Measurements from ENCODE around the gene UTP4.

Gene UTP4

DNA sequence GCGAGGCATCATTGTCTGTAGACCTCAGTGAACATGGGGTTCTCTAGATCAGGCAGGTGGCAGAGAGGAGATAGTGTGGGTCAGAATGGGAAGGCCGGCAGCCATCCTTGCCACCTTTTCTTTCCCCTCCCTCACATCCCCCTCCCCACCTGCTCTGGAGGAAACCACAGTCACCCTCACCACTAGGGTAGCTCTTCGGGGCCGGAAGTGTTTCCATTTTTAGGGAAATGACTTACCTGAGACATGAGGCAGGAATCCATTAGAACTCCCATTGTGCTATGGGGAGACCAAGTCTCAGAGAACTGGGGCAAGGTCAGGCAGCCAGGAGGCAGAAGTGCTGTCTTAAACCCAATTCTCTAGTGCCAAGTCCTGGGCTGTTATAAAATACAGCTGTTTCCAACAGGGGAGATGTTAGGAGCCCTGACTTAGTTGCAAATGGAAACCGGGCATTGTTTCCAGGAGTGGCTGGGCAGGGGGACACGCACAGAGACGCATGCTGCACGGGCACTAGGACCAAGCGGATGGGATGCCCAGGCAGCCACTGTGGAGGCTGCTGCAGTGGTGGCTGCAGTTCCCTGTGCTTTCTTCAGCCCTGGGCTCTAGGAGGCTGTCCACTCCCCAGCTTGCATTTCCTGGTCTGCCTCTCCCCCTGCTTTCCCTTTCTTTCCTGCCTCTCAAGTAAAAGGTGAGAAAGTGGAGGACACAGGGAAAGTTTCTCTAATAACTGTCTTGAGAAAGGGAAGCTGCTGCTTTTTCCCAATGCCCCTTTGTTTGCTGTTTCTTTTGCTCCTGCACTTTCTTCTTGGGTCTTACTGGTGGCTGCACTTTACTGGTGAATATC, 24.2 kb upstream of the UTP4 start:
- peaks cover 63% of the 10 kb centered on the region for H3K27me3 ChIP-seq
- peaks cover 19 to 24% of the 10 kb centered on the region in 2 experiments for H3K4me1 ChIP-seq (ENCODE audit: control insufficient read depth in 1 of 2, insufficient read depth in 1 of 2, low read depth in 1 of 2, low read length in 1 of 2)
- TF ChIP-seq, protein P1, sequence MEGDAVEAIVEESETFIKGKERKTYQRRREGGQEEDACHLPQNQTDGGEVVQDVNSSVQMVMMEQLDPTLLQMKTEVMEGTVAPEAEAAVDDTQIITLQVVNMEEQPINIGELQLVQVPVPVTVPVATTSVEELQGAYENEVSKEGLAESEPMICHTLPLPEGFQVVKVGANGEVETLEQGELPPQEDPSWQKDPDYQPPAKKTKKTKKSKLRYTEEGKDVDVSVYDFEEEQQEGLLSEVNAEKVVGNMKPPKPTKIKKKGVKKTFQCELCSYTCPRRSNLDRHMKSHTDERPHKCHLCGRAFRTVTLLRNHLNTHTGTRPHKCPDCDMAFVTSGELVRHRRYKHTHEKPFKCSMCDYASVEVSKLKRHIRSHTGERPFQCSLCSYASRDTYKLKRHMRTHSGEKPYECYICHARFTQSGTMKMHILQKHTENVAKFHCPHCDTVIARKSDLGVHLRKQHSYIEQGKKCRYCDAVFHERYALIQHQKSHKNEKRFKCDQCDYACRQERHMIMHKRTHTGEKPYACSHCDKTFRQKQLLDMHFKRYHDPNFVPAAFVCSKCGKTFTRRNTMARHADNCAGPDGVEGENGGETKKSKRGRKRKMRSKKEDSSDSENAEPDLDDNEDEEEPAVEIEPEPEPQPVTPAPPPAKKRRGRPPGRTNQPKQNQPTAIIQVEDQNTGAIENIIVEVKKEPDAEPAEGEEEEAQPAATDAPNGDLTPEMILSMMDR (IDR thresholded peaks at IDR 0.05), result no peak
- H3K4me3 ChIP-seq (ENCODE audit: low read depth in 1 of 2, low read length in 1 of 2), result no peak overlapping the region
- peaks cover 17% of the 10 kb centered on the region for H3K36me3 ChIP-seq
- no peaks in the 10 kb centered on the region for H3K9me3 ChIP-seq
- H3K27ac ChIP-seq, result no peak overlapping the region

DNA sequence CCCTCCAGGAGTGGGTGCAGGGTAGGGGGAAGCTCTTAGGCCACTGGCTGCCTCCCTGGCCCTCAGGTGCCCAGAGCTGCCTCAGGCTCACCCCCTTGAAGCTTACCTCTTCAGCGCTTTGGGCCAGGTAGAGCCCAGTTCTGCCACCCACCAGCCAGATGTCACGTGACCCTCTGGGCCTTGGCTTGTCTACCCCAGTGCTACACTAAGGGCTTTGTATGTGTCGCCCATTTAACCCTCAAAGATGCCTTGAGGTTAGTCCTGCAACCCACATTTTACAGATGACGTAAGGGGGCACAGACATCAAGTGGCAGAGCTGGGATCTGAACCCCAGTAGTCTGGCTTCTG, 23.6 kb upstream of the UTP4 start:
- Histone ChIP-seq H3K27me3 (peaks cover 57% of the 10 kb centered on the region), H3K9me3 (no peaks in the 10 kb centered on the region), H3K36me3 (peaks cover 18% of the 10 kb centered on the region), H3K4me1 (ENCODE audit: control insufficient read depth in 1 of 2, insufficient read depth in 1 of 2, low read depth in 1 of 2, low read length in 1 of 2) (peaks cover 19 to 24% of the 10 kb centered on the region in 2 experiments), H3K4me3 (ENCODE audit: low read depth in 1 of 2, low read length in 1 of 2) (no peak overlapping the region), H3K27ac (no peak overlapping the region)
- TF ChIP-seq, protein P1 (IDR thresholded peaks at IDR 0.05), result no peak

DNA sequence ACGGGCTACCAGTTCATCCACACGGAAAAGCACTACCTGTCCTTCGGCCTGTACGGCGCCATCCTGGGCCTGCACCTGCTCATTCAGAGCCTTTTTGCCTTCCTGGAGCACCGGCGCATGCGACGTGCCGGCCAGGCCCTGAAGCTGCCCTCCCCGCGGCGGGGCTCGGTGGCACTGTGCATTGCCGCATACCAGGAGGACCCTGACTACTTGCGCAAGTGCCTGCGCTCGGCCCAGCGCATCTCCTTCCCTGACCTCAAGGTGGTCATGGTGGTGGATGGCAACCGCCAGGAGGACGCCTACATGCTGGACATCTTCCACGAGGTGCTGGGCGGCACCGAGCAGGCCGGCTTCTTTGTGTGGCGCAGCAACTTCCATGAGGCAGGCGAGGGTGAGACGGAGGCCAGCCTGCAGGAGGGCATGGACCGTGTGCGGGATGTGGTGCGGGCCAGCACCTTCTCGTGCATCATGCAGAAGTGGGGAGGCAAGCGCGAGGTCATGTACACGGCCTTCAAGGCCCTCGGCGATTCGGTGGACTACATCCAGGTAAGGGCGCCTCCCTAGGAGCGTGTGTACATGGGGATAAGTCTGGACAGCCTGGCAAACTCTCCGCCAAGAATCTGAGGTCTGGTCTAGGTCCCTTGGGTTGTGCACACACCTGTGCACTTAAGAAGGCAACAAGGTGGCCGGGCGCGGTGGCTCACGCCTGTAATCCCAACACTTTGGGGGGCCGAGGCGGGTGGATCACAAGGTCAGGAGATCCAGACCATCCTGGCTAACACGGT, 22.8 kb upstream of the UTP4 start:
- H3K4me3 ChIP-seq (ENCODE audit: low read depth in 1 of 2, low read length in 1 of 2), result no peak overlapping the region
- TF ChIP-seq, protein P1 (IDR thresholded peaks at IDR 0.05), result no peak
- H3K27me3 ChIP-seq, result peaks cover 49% of the 10 kb centered on the region
- peaks cover 26% of the 10 kb centered on the region for H3K36me3 ChIP-seq
- H3K4me1 ChIP-seq (ENCODE audit: control insufficient read depth in 1 of 2, insufficient read depth in 1 of 2, low read depth in 1 of 2, low read length in 1 of 2), result peaks cover 19 to 24% of the 10 kb centered on the region in 2 experiments
- no peak overlapping the region for H3K27ac ChIP-seq
- no peaks in the 10 kb centered on the region for H3K9me3 ChIP-seq

DNA sequence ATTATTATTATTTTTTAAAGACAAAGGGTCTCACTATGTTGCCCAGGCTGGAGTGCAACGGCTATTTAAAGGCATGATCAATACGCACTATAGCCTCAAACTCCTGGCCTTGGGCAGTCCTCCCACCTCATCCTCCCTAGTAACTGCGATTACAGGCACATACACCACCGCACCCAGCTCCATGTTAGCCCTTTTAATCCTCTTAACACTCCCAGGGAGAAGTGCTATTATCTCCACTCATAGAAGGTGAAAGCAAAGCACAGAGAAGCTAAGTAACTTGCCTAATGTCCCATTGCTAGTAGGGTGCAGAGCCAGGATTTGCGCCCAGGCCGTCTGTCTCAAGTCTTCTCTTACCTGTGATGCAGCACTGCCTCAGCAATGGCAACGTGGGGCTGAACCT, 22.0 kb upstream of the UTP4 start:
- Histone ChIP-seq H3K4me1 (ENCODE audit: control insufficient read depth in 1 of 2, insufficient read depth in 1 of 2, low read depth in 1 of 2, low read length in 1 of 2) (peaks cover 19 to 23% of the 10 kb centered on the region in 2 experiments), H3K4me3 (ENCODE audit: low read depth in 1 of 2, low read length in 1 of 2) (no peak overlapping the region), H3K9me3 (no peaks in the 10 kb centered on the region), H3K36me3 (peaks cover 34% of the 10 kb centered on the region), H3K27me3 (peaks cover 41% of the 10 kb centered on the region), H3K27ac (no peak overlapping the region)
- TF ChIP-seq, protein P1 (IDR thresholded peaks at IDR 0.05), result no peak

DNA sequence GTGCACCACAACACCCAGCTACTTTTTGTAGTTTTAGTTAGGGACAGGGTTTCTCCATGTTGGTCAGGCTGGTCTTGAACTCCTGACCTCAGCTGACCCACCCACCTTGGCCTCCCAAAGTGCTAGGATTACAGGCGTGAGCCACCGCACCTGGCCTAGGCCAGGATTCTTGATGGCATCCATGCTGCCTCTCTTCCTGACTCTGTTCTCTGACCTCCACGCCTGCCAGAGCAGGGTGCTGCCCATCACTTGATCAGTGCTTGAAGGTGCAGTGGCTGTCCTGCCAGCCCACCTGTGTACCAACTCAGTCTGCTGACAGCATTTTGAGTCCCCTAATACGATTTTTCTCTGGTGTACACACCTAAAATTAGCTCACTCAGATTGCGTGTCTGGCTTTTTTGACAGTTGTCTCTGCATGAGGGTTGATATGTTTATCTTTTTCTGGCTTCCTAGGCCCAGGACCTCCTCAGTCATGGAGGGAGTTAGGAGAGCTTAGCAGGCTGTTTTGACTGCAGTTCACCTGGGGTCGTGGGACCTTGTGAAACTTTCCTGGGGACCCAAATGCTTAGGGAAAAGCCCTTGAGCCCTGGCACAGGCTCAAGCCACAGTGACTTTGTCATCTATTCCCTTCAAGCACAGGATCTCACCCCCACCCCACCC, 21.1 kb upstream of the UTP4 start:
- TF ChIP-seq, protein P1 (IDR thresholded peaks at IDR 0.05), result no peak
- H3K36me3 ChIP-seq, result peaks cover 42% of the 10 kb centered on the region
- H3K4me3 ChIP-seq (ENCODE audit: low read depth in 1 of 2, low read length in 1 of 2), result no peak overlapping the region
- H3K27me3 ChIP-seq, result peaks cover 32% of the 10 kb centered on the region
- no peaks in the 10 kb centered on the region for H3K9me3 ChIP-seq
- no peak overlapping the region for H3K27ac ChIP-seq
- H3K4me1 ChIP-seq (ENCODE audit: control insufficient read depth in 1 of 2, insufficient read depth in 1 of 2, low read depth in 1 of 2, low read length in 1 of 2), result peaks cover 15% of the 10 kb centered on the region in 2 experiments

All from neutrophil (primary cell).